GM12878 (cell line): ENCODE data around the gene LMOD3.

Source experiments
- CTCF ChIP-seq, 3 experiments: IDR thresholded peaks in 2 of 3; conservative IDR thresholded peaks in 1 of 3; 2 replicates each; pipeline ENCODE4 v1.5.1; 2011; ENCODE audit warnings: low read depth in 3 of 3, low read length in 3 of 3, mild to moderate bottlenecking in 3 of 3, control low read depth in 2 of 3, moderate library complexity in 2 of 3, inconsistent platforms in 1 of 3, mixed read lengths in 1 of 3; ENCODE audit not compliant: control insufficient read depth in 2 of 3, insufficient read depth in 1 of 3; ENCODE audit errors: extremely low read depth in 1 of 3
- ELK1 ChIP-seq: IDR thresholded peaks from 2 replicates; pipeline ENCODE4 v1.6.1; 2012; ENCODE audit warnings: low read depth, low read length, improper control_type of control experiment
- POLR2A ChIP-seq: IDR thresholded peaks from 2 replicates; pipeline ENCODE4 v1.6.1; 2011; ENCODE audit warnings: low read depth, mild to moderate bottlenecking, low read length

GRCh38 chr3:69141313-69141712, 18.9 kb upstream of the LMOD3 start:
- no peak for TF ChIP-seq ELK1
- TF ChIP-seq POLR2A: no peak
- no peak for TF ChIP-seq CTCF (IDR thresholded peaks at IDR 0.05 in 2 of 3, conservative IDR thresholded peaks at IDR 0.05 in 1 of 3; ENCODE audit: control insufficient read depth in 2 of 3, extremely low read depth in 1 of 3, insufficient read depth in 1 of 3, low read depth in 3 of 3, low read length in 3 of 3)
